GM13976 (cell line): ENCODE data around the gene FN1.
"Not testable (repeated sequence)": the region's sequence is repeated elsewhere in the genome, so short reads cannot be mapped to it uniquely, and the experiment has no call there.

ENCODE experiments used
- DNase-seq: peaks from one replicate; pipeline ENCODE4 v3.0.0; 2012; ENCODE audit warnings: low spot score
- CTCF ChIP-seq: IDR thresholded peaks from 2 replicates; pipeline ENCODE4 v1.5.1; 2012; ENCODE audit warnings: borderline replicate concordance, mild to moderate bottlenecking; ENCODE audit not compliant: insufficient read depth; ENCODE audit errors: extremely low read depth, missing control alignments, control extremely low read depth
- in situ Hi-C: fragments of 300-500 bp; cut with MboI; formaldehyde crosslinking; loops from one replicate; pipeline ENCODE4 v1.12.0; 2022; ENCODE audit warnings: low sequenced_read_pairs, mixed read lengths, inconsistent platforms; ENCODE audit not compliant: unreplicated experiment

Gene FN1

GRCh38 chr2:215362562-215362904, 73.3 kb downstream of the FN1 start:
- TF ChIP-seq CTCF = no peak
- no peak for DNase-seq
- in situ Hi-C loops = no loop called here

GRCh38 chr2:215361876-215362561, 73.8 kb downstream of the FN1 start:
- no peak for DNase-seq
- in situ Hi-C loops = no loop called here
- TF ChIP-seq CTCF = no peak

DNA sequence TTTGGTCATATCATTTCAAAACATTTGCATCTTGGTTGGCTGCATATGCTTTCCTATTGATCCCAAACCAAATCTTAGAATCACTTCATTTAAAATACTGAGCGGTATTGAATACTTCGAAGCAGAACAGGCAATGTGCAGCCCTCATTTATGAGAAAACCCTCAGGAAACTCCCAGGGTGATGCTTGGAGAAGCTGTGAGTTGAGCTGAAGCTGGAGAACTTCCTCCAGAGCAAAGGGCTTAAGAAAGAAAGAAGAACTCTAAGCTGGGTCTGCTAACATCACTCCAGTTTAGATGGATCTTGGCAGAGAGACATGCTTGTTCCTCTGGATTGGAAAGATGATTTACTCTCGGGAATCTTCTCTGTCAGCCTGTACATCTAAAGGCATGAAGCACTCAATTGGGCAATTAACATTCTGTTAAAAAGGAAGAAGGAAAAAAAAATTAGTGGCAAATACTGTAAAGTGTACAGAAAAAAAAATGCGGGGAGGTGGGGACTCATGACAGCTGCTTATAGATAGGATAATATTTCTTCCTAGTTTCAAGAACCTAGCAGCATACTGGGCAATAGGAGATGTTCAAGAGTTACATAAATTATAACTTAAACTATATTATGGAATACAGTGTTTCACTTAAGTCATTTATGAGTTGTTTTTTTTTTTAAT, 74.5 kb downstream of the FN1 start:
- no peak for DNase-seq
- in situ Hi-C loops = no loop called here
- no peak for TF ChIP-seq CTCF

- TF ChIP-seq CTCF = no peak
- DNase-seq = no peak
- in situ Hi-C loops = no loop called here
Measured at GRCh38 chr2:215360596-215360995, 75.3 kb downstream of the FN1 start.

- DNase-seq, in situ Hi-C loops: not testable (repeated sequence)
Measured at GRCh38 chr2:215360059-215360458, 75.8 kb downstream of the FN1 start.

DNA sequence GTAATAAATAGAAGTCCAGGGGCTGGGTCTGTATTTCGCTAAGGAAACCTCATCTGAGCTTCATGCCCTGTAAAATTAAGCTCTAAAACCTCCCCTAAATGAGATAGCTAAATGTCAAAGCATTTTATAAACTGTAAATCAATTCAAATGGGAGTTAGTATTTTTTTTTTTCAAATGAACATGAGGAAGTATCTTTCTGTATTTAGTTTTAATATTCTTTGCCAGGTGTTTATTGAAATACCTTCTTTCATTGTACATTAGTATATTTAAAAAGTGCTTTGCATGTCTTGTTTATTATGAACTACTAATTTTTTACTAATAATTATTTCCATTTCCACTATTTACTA, 76.3 kb downstream of the FN1 start:
- no peak for DNase-seq
- no peak for TF ChIP-seq CTCF
- in situ Hi-C loops = no loop called here

DNA sequence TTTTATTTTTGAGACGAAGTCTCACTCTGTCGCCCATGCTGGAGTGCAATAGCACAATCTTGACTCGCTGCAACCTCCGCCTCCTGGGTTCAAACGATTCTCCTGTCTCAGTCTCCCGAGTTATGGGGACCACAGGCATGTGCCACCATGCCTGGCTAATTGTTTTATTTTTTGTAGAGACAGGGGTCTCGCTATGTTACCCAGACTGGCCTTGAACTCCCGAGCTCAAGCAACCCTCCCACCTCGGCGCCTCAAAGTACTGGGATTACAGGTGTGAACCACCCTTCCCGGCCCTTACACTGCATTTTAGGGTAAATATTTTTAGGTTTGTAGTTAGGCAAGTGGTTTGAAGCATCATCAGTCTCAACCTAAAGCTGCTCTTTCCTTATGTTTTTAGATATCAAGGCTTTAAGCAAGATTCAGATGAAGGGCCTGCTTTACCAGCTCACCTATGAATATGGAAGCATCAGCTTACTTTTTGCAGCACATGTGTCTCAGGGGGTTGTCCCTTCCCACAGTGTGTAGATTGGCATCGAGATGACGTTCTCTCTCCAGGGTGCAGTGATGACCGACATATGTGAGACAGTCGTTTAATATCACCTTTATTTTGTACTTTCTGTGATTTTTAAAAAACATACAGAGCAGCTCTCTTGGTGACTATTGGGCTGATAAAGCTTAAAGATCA, 76.8 kb downstream of the FN1 start:
- in situ Hi-C loops = no loop called here
- no peak for DNase-seq
- TF ChIP-seq CTCF = no peak
